Neural progenitor cell (in vitro differentiated cells): Measurements from ENCODE around the gene TSEN34.

Experiments
- CTCF ChIP-seq: fragments of 200-600 bp; sonication (generic); IDR thresholded peaks from 2 replicates; pipeline ENCODE4 v1.5.1; 2017; ENCODE audit warnings: antibody characterized with exemption, mild to moderate bottlenecking
- EZH2 ChIP-seq: fragments of 200-600 bp; sonication (generic); IDR thresholded peaks from 2 replicates; pipeline ENCODE4 v1.6.1; 2017; ENCODE audit warnings: antibody characterized with exemption, mild to moderate bottlenecking, moderate library complexity

GRCh38 chr19:54199401-54199800 lies 8.3 kb downstream of the TSEN34 start:
- no peak for TF ChIP-seq CTCF
- no peak for TF ChIP-seq EZH2
